Gastrocnemius medialis (tissue), 4 donors: ENCODE results near the gene SF3B3. TPM values are rescaled to one million over a fixed set of nuclear protein-coding genes. Genes with fewer than 3 reads are reported as not detected.

Source experiments
- ATAC-seq, 2 donors: fragments of 150-250 bp; one replicate each; pipeline ENCODE4 v1.9.1; 2016
- DNase-seq, 2 donors: peaks; one replicate each; pipeline ENCODE4 v3.0.0-alpha.2; 2019
- H3K27ac ChIP-seq, 4 donors: fragments of 200-600 bp; sonication (generic); 1 replicate in 1 of 4; 2 replicates in 3 of 4; pipeline ENCODE4 v1.5.1; 2016 to 2018; ENCODE audit warnings: mild to moderate bottlenecking in 2 of 4, moderate library complexity in 1 of 4
- H3K27me3 ChIP-seq, 3 donors: fragments of 200-600 bp; sonication (generic) in 2 of 3; 1 replicate in 1 of 3; 2 replicates in 2 of 3; pipeline versions ENCODE4 v1.5.1 to v1.6.0; 2016 to 2019; ENCODE audit warnings: mild to moderate bottlenecking in 1 of 3, moderate library complexity in 1 of 3
- H3K36me3 ChIP-seq, 2 donors: fragments of 200-600 bp; sonication (generic) in 1 of 2; one replicate each; pipeline ENCODE4 v1.5.1; 2017 to 2018
- H3K4me1 ChIP-seq, 2 donors: fragments of 200-600 bp; sonication (generic) in 1 of 2; one replicate each; pipeline ENCODE4 v1.5.1; 2016 to 2017; ENCODE audit warnings: mild to moderate bottlenecking in 2 of 2
- H3K4me3 ChIP-seq, 4 donors: fragments of 200-600 bp; sonication (generic) in 3 of 4; 1 replicate in 1 of 4; 2 replicates in 3 of 4; pipeline ENCODE4 v1.5.1; 2016 to 2019; ENCODE audit warnings: mild to moderate bottlenecking in 2 of 4
- H3K9me3 ChIP-seq, 3 donors: fragments of 200-600 bp; sonication (generic) in 2 of 3; 1 replicate in 1 of 3; 2 replicates in 2 of 3; pipeline ENCODE4 v1.5.1; 2016 to 2019
- POLR2A ChIP-seq, 2 donors: fragments of 450-650 bp; IDR thresholded peaks; one replicate each; pipeline ENCODE4 v1.6.1; 2017; ENCODE audit warnings: antibody characterized with exemption in 2 of 2, mild to moderate bottlenecking in 2 of 2, moderate library complexity in 2 of 2
- in situ Hi-C, 4 donors: fragments of 200-750 bp; cut with MboI; loops; one replicate each; pipeline versions ENCODE4 v1.15.0 to v1.8.0; 2017; ENCODE audit warnings: low sequenced_read_pairs in 4 of 4
- intact Hi-C: fragments of 100-400 bp; cut with DNase I; formaldehyde crosslinking; loops from one replicate; pipeline ENCODE4 v1.15.1; 2023; ENCODE audit warnings: low total_unique reads
- total RNA-seq, 4 donors: library from RNA; depleted of rRNA; stranded (reverse); fragments of >200 nt; gene quantifications; one replicate each; pipeline versions ENCODE4 v1.1.0 to v1.2.3, GENCODE V29; 2016
- TF ChIP-seq, protein P1 (sequence below), 5 experiments: fragments of 450-650 bp in 3 of 5; fragments of 200-600 bp in 2 of 5; sonication (generic) in 2 of 5; IDR thresholded peaks in 4 of 5; conservative IDR thresholded peaks in 1 of 5; 1 replicate in 4 of 5; 2 replicates in 1 of 5; pipeline ENCODE4 v1.5.1; 2016 to 2019; ENCODE audit warnings: antibody characterized with exemption in 5 of 5, mild to moderate bottlenecking in 3 of 5, moderate library complexity in 3 of 5

Gene SF3B3
- total RNA-seq, 4 donors from 2014 or later: 71.0 to 110 (median 97.2) TPM

DNA sequence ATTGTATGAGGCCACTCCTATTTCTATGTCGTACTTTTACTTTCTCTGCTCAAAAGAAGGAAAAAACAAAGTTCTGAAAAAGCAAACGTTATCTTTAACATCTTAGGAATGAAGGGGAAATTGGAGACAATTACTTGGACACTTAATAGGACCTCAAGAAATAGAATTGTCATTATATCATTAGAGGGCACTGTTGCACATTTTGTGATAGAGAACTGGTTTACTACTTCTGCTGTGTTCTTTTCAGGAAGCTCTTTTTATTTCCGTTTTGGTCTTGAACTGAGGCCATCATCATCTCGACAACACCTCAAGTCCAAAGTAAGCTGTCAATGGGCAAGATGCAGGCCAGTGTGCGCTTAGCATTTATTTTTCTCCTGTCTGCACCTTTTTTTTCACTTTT, 14.9 kb upstream of the SF3B3 start:
- no peaks in the 10 kb centered on the region for H3K27me3 ChIP-seq
- peaks cover 2 to 79% of the 10 kb centered on the region in 2 donors for H3K36me3 ChIP-seq
- peaks cover 0 to 4% of the 10 kb centered on the region in 2 donors for H3K4me1 ChIP-seq
- DNase-seq: no peak
- intact Hi-C loops: no loop called here
- in situ Hi-C loops: no loop called here
- no peak for ATAC-seq
- H3K4me3 ChIP-seq: no peak overlapping the region
- H3K27ac ChIP-seq: no peak overlapping the region
- no peaks in the 10 kb centered on the region for H3K9me3 ChIP-seq
- TF ChIP-seq, protein P1, sequence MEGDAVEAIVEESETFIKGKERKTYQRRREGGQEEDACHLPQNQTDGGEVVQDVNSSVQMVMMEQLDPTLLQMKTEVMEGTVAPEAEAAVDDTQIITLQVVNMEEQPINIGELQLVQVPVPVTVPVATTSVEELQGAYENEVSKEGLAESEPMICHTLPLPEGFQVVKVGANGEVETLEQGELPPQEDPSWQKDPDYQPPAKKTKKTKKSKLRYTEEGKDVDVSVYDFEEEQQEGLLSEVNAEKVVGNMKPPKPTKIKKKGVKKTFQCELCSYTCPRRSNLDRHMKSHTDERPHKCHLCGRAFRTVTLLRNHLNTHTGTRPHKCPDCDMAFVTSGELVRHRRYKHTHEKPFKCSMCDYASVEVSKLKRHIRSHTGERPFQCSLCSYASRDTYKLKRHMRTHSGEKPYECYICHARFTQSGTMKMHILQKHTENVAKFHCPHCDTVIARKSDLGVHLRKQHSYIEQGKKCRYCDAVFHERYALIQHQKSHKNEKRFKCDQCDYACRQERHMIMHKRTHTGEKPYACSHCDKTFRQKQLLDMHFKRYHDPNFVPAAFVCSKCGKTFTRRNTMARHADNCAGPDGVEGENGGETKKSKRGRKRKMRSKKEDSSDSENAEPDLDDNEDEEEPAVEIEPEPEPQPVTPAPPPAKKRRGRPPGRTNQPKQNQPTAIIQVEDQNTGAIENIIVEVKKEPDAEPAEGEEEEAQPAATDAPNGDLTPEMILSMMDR (IDR thresholded peaks at IDR 0.05 in 4 of 5, conservative IDR thresholded peaks at IDR 0.05 in 1 of 5): no peak
- TF ChIP-seq POLR2A (IDR thresholded peaks at IDR 0.05): no peak

DNA sequence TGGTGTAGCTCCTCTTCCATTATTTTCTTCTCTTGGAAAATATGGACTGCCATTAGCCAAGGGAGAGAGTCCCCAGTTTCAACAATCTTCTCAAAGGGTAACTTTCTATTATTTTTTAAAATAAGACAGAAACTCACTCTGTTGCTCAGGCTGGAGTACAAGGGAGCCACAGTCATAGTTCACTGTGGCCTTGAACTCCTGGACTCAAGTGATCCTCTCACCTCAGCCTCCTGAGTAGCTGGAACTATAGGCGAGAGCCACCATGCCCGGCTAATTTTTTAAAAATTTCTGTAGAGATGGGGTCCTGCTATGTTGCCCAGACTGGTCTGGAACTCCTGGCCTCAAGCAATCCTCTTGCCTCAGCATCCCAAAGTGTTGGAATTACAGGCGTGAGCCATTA, 13.4 kb upstream of the SF3B3 start:
- in situ Hi-C loops (no loop called here), intact Hi-C loops (no loop called here)
- no peak for DNase-seq

DNA sequence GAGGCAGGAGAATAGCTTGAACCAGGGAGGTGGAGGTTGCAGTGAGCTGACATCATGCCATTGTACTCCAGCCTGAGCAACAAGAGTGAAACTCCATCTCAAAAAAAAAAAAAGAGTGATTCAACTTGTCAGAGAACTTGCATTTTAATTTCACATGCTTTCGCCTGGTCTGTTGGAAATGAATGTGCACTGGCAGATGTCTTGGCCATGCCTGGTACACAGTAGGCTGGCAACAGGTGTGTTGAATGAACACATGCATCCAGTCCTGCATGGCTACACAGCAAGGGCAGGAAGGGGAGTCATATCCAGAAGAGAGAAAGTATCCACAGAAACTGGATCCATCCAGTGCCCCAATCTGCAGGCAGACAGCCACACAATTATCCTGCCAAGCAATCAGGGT, 11.8 kb upstream of the SF3B3 start:
- in situ Hi-C loops (no loop called here), intact Hi-C loops (no loop called here)
- DNase-seq (no peak), ATAC-seq (no peak)
- H3K4me3 ChIP-seq: no peak overlapping the region
- H3K27me3 ChIP-seq: no peaks in the 10 kb centered on the region
- peaks cover 0 to 4% of the 10 kb centered on the region in 2 donors for H3K4me1 ChIP-seq
- peaks cover 2 to 99% of the 10 kb centered on the region in 2 donors for H3K36me3 ChIP-seq
- H3K9me3 ChIP-seq: no peaks in the 10 kb centered on the region
- peak overlapping the region; percentile 21 to 71 (median 70) for H3K27ac ChIP-seq
- TF ChIP-seq, protein P1 (IDR thresholded peaks at IDR 0.05 in 4 of 5, conservative IDR thresholded peaks at IDR 0.05 in 1 of 5): no peak
- TF ChIP-seq POLR2A (IDR thresholded peaks at IDR 0.05): no peak

More for the DNA sequence above, 13.4 kb upstream of the SF3B3 start:
- H3K27ac ChIP-seq: no peak overlapping the region
- H3K4me3 ChIP-seq: no peak overlapping the region
- TF ChIP-seq POLR2A (IDR thresholded peaks at IDR 0.05): no peak
- TF ChIP-seq, protein P1 (IDR thresholded peaks at IDR 0.05 in 4 of 5, conservative IDR thresholded peaks at IDR 0.05 in 1 of 5): no peak
- H3K4me1 ChIP-seq: peaks cover 0 to 4% of the 10 kb centered on the region in 2 donors
- no peaks in the 10 kb centered on the region for H3K27me3 ChIP-seq
- ATAC-seq: no peak
- H3K36me3 ChIP-seq: peaks cover 2 to 85% of the 10 kb centered on the region in 2 donors
- no peaks in the 10 kb centered on the region for H3K9me3 ChIP-seq

DNA sequence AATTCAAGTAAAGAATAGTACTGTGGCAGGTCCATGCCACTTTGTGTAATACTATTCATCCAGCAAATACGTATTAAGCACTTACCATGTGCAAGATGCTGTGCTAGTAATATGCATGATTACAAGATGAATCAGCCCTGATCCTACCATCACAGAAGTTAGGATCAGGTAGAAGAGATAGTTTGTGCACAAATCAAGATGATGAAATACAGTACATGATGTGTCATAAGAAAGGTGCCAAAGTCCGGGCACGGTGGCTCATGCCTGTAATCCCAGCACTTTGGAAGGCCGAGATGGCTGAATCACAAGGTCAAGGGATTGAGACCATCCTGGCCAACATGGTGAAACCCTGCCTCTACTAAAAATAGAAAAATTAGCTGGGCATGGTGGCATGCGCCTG, 11.2 kb upstream of the SF3B3 start:
- in situ Hi-C loops: no loop called here
- no peaks in the 10 kb centered on the region for H3K27me3 ChIP-seq
- TF ChIP-seq, protein P1 (IDR thresholded peaks at IDR 0.05 in 4 of 5, conservative IDR thresholded peaks at IDR 0.05 in 1 of 5): no peak
- TF ChIP-seq POLR2A (IDR thresholded peaks at IDR 0.05): no peak
- no peak overlapping the region for H3K4me3 ChIP-seq
- H3K9me3 ChIP-seq: no peaks in the 10 kb centered on the region
- H3K36me3 ChIP-seq: peaks cover 2 to 99% of the 10 kb centered on the region in 2 donors
- H3K4me1 ChIP-seq: peaks cover 0 to 4% of the 10 kb centered on the region in 2 donors
- ATAC-seq (peak; percentile 95 to 96), DNase-seq (peak; percentile 32 to 78)
- peak overlapping the region; percentile 21 to 73 (median 70) for H3K27ac ChIP-seq
- intact Hi-C loops: no loop called here
